NCI-H2107 treated with DMSO at 0.1 percent for 48 hours (cell line): ENCODE results near the gene DAGLB.
"Not testable (repeated sequence)": the region's sequence is repeated elsewhere in the genome, so short reads cannot be mapped to it uniquely, and the experiment has no call there.

ENCODE experiments used
- DNase-seq: peaks from one replicate; lab custom pipeline; 2025; ENCODE audit not compliant: unreplicated experiment; lab: John Stamatoyannopoulos, UW

The DAGLB gene

GRCh38 chr7:6378556-6378955 lies 69.2 kb downstream of the DAGLB start:
- not testable (repeated sequence) for DNase-seq

DNA sequence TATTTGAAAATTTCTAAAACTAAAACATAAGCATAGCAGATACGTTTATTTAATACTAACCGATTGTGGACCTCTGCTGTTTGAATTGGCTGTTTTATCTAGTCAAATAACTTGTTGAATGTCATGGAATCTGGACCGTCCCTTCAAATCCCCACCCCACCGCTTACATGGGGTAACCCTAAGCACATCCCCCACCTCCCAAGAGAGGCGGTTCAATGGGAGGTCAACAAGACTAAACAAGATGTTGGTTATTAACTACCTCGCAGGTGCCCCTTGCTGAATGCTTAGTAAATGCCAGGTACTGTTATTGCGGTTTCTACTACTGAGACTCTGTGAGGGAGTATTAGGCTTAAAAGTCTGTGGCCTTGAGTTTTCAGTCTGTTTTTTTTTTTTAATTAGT lies 70.9 kb downstream of the DAGLB start:
- no peak for DNase-seq

DNA sequence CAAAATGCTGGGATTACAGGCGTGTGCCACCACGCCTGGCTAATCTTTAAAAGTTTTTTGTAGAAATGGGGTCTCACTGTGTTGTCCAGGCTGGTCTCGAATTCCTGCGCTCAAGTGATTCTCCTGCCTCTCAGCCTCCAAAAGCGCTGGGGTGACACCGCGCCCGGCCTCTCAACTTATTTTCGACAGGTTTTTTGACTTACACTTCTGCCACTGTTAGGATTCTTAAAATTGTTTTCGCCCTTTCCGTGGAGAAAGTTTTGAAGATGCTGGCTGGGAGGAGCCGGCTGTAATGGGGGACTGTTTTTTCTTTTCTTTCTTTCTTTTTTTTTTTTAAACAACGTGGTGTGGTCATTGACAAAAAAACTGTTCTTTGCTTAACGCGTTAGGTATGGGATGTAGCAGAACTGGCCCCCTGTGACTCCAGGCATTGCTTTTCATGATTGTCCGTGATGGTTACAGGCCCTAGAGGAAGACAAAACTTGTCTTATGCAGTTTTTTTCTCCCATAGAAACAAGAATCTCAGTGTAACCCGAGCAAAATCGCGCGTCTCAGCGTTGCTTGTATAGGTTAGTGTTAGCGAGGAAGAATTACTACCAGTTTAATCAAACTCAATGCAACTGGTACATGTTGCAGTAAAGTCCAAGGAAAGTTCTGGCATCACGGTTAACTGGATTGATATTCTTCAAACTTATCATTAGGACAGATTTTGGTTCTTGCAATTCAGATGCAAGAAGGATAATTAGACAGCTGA lies 72.2 kb downstream of the DAGLB start:
- DNase-seq = no peak

DNA sequence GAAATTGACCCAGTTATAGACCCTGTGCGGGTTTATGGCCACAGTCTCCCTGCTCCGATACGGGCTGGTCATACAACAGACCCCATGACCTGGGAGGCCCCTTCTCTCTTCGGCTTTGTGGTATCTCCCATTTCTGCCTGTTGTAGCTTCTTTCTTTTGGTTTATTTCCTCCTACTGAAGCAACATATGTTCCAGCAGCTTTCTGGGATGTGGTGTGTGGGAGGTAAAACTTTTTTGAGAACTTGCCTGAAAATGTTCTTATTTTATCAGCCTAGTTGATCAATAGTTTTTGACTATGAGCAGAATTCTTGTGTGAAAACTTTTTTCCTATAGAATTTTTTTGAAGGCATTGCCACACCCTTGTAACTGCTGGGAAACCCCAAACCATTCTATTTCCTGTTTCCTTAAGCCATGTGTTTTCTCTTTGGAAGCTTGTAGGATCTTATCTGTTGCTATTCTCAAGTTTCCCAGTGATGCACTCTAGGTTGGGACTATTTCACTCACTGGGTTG lies 80.0 kb downstream of the DAGLB start:
- no peak for DNase-seq

GRCh38 chr7:6365451-6365850 lies 82.3 kb downstream of the DAGLB start:
- DNase-seq = no peak

- DNase-seq = no peak
These were observed 86.9 kb downstream of the DAGLB start for GRCh38 chr7:6360841-6361240.

- no peak for DNase-seq
These were observed 88.0 kb downstream of the DAGLB start for GRCh38 chr7:6359734-6360133.
